Stomach (tissue), 4 donors: ENCODE data around the gene C9orf78.

Experiments
- CTCF ChIP-seq, 7 experiments: fragments of 450-650 bp in 4 of 7; fragments of 200-600 bp in 3 of 7; sonication (generic) in 3 of 7; IDR thresholded peaks; one replicate each; pipeline ENCODE4 v1.5.1; 2016 to 2019; ENCODE audit warnings: antibody characterized with exemption in 7 of 7, control low read depth in 2 of 7, mild to moderate bottlenecking in 1 of 7
- POLR2A ChIP-seq, 4 donors: fragments of 450-650 bp; IDR thresholded peaks; one replicate each; pipeline ENCODE4 v1.6.1; 2016; ENCODE audit warnings: antibody characterized with exemption in 4 of 4, control low read depth in 2 of 4, mild to moderate bottlenecking in 1 of 4, moderate library complexity in 1 of 4
- POLR2AphosphoS5 ChIP-seq, 3 donors: sonication (generic); formaldehyde crosslinking; IDR thresholded peaks; one replicate each; pipeline ENCODE4 v1.6.1; 2016; ENCODE audit warnings: antibody characterized with exemption in 3 of 3

GRCh38 chr9:129828969-129829368 is 6.1 kb downstream of the C9orf78 start:
- TF ChIP-seq CTCF (IDR thresholded peaks at IDR 0.05): no peak
- no peak for TF ChIP-seq POLR2AphosphoS5 (IDR thresholded peaks at IDR 0.05)
- TF ChIP-seq POLR2A (IDR thresholded peaks at IDR 0.05): no peak
